Neural cell (in vitro differentiated cells): ENCODE data around the gene ALDH2. TPM values are rescaled to one million over a fixed set of nuclear protein-coding genes. Genes with fewer than 3 reads are reported as not detected.

Experiments used
- H2AFZ ChIP-seq: fragments of 200-600, 300-800 bp; sonication (generic), shearing (Covaris generic); 2 replicates; pipeline ENCODE4 v1.6.0; 2014; ENCODE audit warnings: low read depth, mild to moderate bottlenecking, antibody characterized with exemption, low read length, moderate library complexity
- H3F3A ChIP-seq: fragments of 200-600 bp; shearing (Covaris generic); 2 replicates; pipeline ENCODE4 v1.6.1; 2016; ENCODE audit warnings: mild to moderate bottlenecking, moderate library complexity, mixed read lengths, antibody characterized with exemption, low read length; ENCODE audit not compliant: insufficient read depth, poor library complexity, severe bottlenecking
- H3K27ac ChIP-seq: fragments of 200-600, 300-800 bp; sonication (generic), shearing (Covaris generic); 2 replicates; pipeline ENCODE4 v1.5.1; 2014; ENCODE audit warnings: mild to moderate bottlenecking, low read length, moderate library complexity
- H3K27me3 ChIP-seq: fragments of 300-800, 200-600 bp; sonication (generic), shearing (Covaris generic); 2 replicates; pipeline ENCODE4 v1.6.0; 2014; ENCODE audit warnings: mild to moderate bottlenecking, low read depth, low read length, moderate library complexity; ENCODE audit not compliant: insufficient read depth
- H3K36me3 ChIP-seq: fragments of 300-800, 200-600 bp; sonication (generic), shearing (Covaris generic); 2 replicates; pipeline ENCODE4 v1.5.1; 2014; ENCODE audit warnings: mild to moderate bottlenecking, antibody characterized with exemption, low read length, moderate library complexity; ENCODE audit not compliant: insufficient read depth
- H3K4me2 ChIP-seq: fragments of 300-800, 200-600 bp; sonication (generic), shearing (Covaris generic); 2 replicates; pipeline ENCODE4 v1.6.0; 2014; ENCODE audit warnings: mild to moderate bottlenecking, low read length
- H3K4me3 ChIP-seq: fragments of 300-800, 200-600 bp; sonication (generic), shearing (Covaris generic); 2 replicates; pipeline ENCODE4 v1.5.1; 2014; ENCODE audit warnings: mild to moderate bottlenecking, low read length, moderate library complexity
- H3K79me2 ChIP-seq: fragments of 200-600 bp; shearing (Covaris generic); replicated peaks from 2 replicates; pipeline ENCODE4 v1.6.0; 2014; ENCODE audit warnings: mild to moderate bottlenecking, low read length, moderate library complexity; ENCODE audit not compliant: insufficient read depth
- H3K9ac ChIP-seq: fragments of 300-800, 200-600 bp; sonication (generic), shearing (Covaris generic); 2 replicates; pipeline ENCODE4 v1.6.1; 2016; ENCODE audit warnings: mild to moderate bottlenecking, low read length, mixed read lengths
- H3K9me2 ChIP-seq: fragments of 200-600 bp; shearing (Covaris generic); 2 replicates; pipeline ENCODE4 v1.6.1; 2016; ENCODE audit warnings: mild to moderate bottlenecking, low read length, mixed read lengths; ENCODE audit not compliant: insufficient read depth
- H3K9me3 ChIP-seq: fragments of 200-600, 300-800 bp; sonication (generic), shearing (Covaris generic); 2 replicates; pipeline ENCODE4 v1.6.1; 2016; ENCODE audit warnings: mild to moderate bottlenecking, mixed run types, low read length, moderate library complexity, mixed read lengths
- H4K20me1 ChIP-seq: fragments of 200-600 bp; shearing (Covaris generic); 2 replicates; pipeline ENCODE4 v1.6.1; 2016; ENCODE audit warnings: mild to moderate bottlenecking, mixed run types; ENCODE audit not compliant: insufficient read depth
- EP300 ChIP-seq: fragments of 450-650 bp; conservative IDR thresholded peaks from 2 replicates; pipeline ENCODE4 v1.6.1; 2014; ENCODE audit warnings: antibody characterized with exemption, mild to moderate bottlenecking, moderate library complexity; ENCODE audit not compliant: poor library complexity, severe bottlenecking
- EZH2 ChIP-seq: fragments of 200-600, 300-800 bp; shearing (Covaris generic), sonication (generic); IDR thresholded peaks from 2 replicates; pipeline ENCODE4 v1.6.1; 2014; ENCODE audit warnings: antibody characterized with exemption, low read length, borderline replicate concordance, mild to moderate bottlenecking; ENCODE audit not compliant: insufficient read depth, poor library complexity, severe bottlenecking
- MXI1 ChIP-seq: fragments of 450-650 bp; conservative IDR thresholded peaks from 2 replicates; pipeline ENCODE4 v1.6.1; 2014; ENCODE audit warnings: antibody characterized with exemption, mild to moderate bottlenecking; ENCODE audit not compliant: poor library complexity, severe bottlenecking
- POLR2AphosphoS5 ChIP-seq: IDR thresholded peaks from 2 replicates; pipeline ENCODE4 v1.6.1; 2012
- RAD21 ChIP-seq: fragments of 450-650 bp; conservative IDR thresholded peaks from 2 replicates; pipeline ENCODE4 v1.6.1; 2014; ENCODE audit warnings: antibody characterized with exemption, mild to moderate bottlenecking, moderate library complexity
- REST ChIP-seq: IDR thresholded peaks from 2 replicates; pipeline ENCODE4 v1.6.1; 2012; ENCODE audit warnings: borderline replicate concordance
- SMC3 ChIP-seq: fragments of 450-650 bp; conservative IDR thresholded peaks from 2 replicates; pipeline ENCODE4 v1.6.1; 2014; ENCODE audit warnings: antibody characterized with exemption, mild to moderate bottlenecking, moderate library complexity; ENCODE audit not compliant: poor library complexity
- TAF1 ChIP-seq: IDR thresholded peaks from 2 replicates; pipeline ENCODE4 v1.6.1; 2012; ENCODE audit warnings: low read depth
- polyA plus RNA-seq: library from polyadenylated mRNA; depleted of rRNA; stranded (reverse); fragments of >200 nt; gene quantifications from 2 replicates; pipeline ENCODE4 v1.2.3, GENCODE V29; 2014
- TF ChIP-seq, protein P1 (sequence below): fragments of 450-650 bp; IDR thresholded peaks from 2 replicates; pipeline ENCODE4 v1.5.1; 2014; ENCODE audit warnings: antibody characterized with exemption, mild to moderate bottlenecking, moderate library complexity; ENCODE audit not compliant: poor library complexity, severe bottlenecking

ALDH2 gene
- polyA plus RNA-seq, 1 donor from 2014 or later: 64.3 TPM

DNA sequence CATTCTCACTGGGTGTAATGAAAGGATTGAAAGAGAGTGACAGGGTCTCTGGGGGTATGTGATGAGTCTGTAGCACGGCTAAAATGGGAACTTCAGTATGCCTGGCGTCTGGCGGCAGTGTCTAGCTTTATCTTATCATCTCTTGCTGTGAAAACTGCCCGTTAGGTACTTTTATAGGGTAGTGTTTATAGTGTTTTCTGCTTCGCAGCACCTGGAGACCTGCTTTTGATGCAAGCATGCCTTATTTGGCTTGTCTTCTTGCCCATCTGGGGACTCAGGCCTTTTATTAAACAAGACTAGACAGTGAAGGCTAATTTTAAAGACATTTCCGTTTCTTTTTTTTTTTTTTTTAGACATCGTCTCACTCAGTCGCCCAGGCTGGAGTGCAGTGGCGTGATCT is 36.3 kb upstream of the ALDH2 start:
- H3K9me2 ChIP-seq: no peaks in the 10 kb centered on the region
- no peak overlapping the region for H3K27ac ChIP-seq
- no peaks in the 10 kb centered on the region for H3K9me3 ChIP-seq
- no peaks in the 10 kb centered on the region for H3K79me2 ChIP-seq
- H3K4me3 ChIP-seq: no peak overlapping the region
- no peak overlapping the region for H2AFZ ChIP-seq
- no peaks in the 10 kb centered on the region for H3K36me3 ChIP-seq
- TF ChIP-seq REST (no peak), RAD21 (no peak), EP300 (no peak), POLR2AphosphoS5 (no peak), TAF1 (no peak), MXI1 (no peak), EZH2 (no peak), SMC3 (no peak)
- TF ChIP-seq, protein P1, sequence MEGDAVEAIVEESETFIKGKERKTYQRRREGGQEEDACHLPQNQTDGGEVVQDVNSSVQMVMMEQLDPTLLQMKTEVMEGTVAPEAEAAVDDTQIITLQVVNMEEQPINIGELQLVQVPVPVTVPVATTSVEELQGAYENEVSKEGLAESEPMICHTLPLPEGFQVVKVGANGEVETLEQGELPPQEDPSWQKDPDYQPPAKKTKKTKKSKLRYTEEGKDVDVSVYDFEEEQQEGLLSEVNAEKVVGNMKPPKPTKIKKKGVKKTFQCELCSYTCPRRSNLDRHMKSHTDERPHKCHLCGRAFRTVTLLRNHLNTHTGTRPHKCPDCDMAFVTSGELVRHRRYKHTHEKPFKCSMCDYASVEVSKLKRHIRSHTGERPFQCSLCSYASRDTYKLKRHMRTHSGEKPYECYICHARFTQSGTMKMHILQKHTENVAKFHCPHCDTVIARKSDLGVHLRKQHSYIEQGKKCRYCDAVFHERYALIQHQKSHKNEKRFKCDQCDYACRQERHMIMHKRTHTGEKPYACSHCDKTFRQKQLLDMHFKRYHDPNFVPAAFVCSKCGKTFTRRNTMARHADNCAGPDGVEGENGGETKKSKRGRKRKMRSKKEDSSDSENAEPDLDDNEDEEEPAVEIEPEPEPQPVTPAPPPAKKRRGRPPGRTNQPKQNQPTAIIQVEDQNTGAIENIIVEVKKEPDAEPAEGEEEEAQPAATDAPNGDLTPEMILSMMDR: no peak
- no peaks in the 10 kb centered on the region for H3F3A ChIP-seq
- H3K9ac ChIP-seq: no peak overlapping the region
- no peaks in the 10 kb centered on the region for H4K20me1 ChIP-seq
- H3K27me3 ChIP-seq: no peaks in the 10 kb centered on the region
- H3K4me2 ChIP-seq: no peak overlapping the region

DNA sequence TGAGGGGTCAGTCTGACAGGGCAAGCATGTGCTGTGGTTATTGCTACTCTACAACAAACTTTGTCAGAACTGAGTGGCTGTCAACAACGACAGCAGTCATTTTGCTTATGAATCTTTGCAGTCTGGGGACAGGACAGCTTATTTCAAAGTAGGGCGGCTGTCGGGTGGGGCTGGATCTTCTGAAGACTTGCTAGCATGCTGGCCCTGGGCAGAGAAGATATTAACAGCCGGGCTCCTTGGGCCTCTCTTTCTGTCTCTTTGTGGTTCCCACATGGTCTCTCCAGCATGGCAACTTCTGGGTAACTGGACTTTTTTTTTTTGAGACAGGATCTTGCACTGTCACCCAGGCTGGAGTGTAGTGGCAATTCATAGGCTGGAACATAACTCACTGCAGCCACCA is 33.9 kb upstream of the ALDH2 start:
- H3K79me2 ChIP-seq: no peaks in the 10 kb centered on the region
- no peak overlapping the region for H3K9ac ChIP-seq
- H3K9me2 ChIP-seq: no peaks in the 10 kb centered on the region
- H3K27me3 ChIP-seq: no peaks in the 10 kb centered on the region
- TF ChIP-seq EZH2: no peak
- TF ChIP-seq TAF1: no peak
- TF ChIP-seq REST: no peak
- TF ChIP-seq SMC3: no peak
- no peak for TF ChIP-seq EP300
- no peak for TF ChIP-seq POLR2AphosphoS5
- TF ChIP-seq MXI1: no peak
- no peak for TF ChIP-seq RAD21
- TF ChIP-seq, protein P1: no peak
- H3K4me3 ChIP-seq: no peak overlapping the region
- no peaks in the 10 kb centered on the region for H3K36me3 ChIP-seq
- H3F3A ChIP-seq: no peaks in the 10 kb centered on the region
- H3K27ac ChIP-seq: no peak overlapping the region
- H3K9me3 ChIP-seq: no peaks in the 10 kb centered on the region
- H2AFZ ChIP-seq: no peak overlapping the region
- H3K4me2 ChIP-seq: no peak overlapping the region
- H4K20me1 ChIP-seq: no peaks in the 10 kb centered on the region
